Esophagus (tissue), 2 donors: ENCODE results near the gene ZNF408. TPM values are rescaled to one million over a fixed set of nuclear protein-coding genes. Genes with fewer than 3 reads are reported as not detected.

ENCODE experiments used
- H3K27ac ChIP-seq, 2 donors: one replicate each; pipeline ENCODE4 v1.5.1; 2013; ENCODE audit warnings: low read depth in 2 of 2, mild to moderate bottlenecking in 2 of 2, inconsistent platforms in 1 of 2, low read length in 1 of 2, moderate library complexity in 1 of 2
- H3K27me3 ChIP-seq, 2 donors: one replicate each; pipeline ENCODE4 v1.6.1; 2013; ENCODE audit warnings: low read length in 2 of 2, control low read depth in 1 of 2, mild to moderate bottlenecking in 1 of 2; ENCODE audit not compliant: insufficient read depth in 2 of 2, control insufficient read depth in 1 of 2
- H3K36me3 ChIP-seq, 2 donors: one replicate each; pipeline ENCODE4 v1.6.1; 2013; ENCODE audit warnings: low read length in 1 of 2; ENCODE audit not compliant: control insufficient read depth in 2 of 2, insufficient read depth in 2 of 2
- H3K4me1 ChIP-seq, 2 donors: one replicate each; pipeline ENCODE4 v1.6.1; 2013; ENCODE audit warnings: low read length in 1 of 2; ENCODE audit not compliant: control insufficient read depth in 2 of 2, insufficient read depth in 2 of 2
- H3K4me3 ChIP-seq, 2 donors: one replicate each; pipeline ENCODE4 v1.5.1; 2013; ENCODE audit warnings: low read length in 2 of 2, mild to moderate bottlenecking in 2 of 2, low read depth in 1 of 2, moderate library complexity in 1 of 2
- H3K9me3 ChIP-seq, 2 donors: one replicate each; pipeline ENCODE4 v1.6.1; 2013; ENCODE audit warnings: mild to moderate bottlenecking in 2 of 2, low read depth in 1 of 2, low read length in 1 of 2, moderate library complexity in 1 of 2; ENCODE audit not compliant: control insufficient read depth in 2 of 2, insufficient read depth in 1 of 2
- WGBS, 2 donors: extraction: QIAGEN DNeasy Blood & Tissue Kit; methylation state at CpG; one replicate each; pipeline ENCODE4 v1.1.7; 2013; 5-methylcytosine and 5-hydroxymethylcytosine counted together
- polyA plus RNA-seq, 2 donors: library from polyadenylated mRNA; stranded (reverse); fragments of 200-250 nt; gene quantifications; one replicate each; pipeline ENCODE4 v1.2.3, GENCODE V29; 2013
- donor health status: healthy with polysubstance abuse.
- donor health status: Bipolar disorder and iron deficiency.

Gene ZNF408
- polyA plus RNA-seq, 2 donors: 7.8 to 8.1 TPM

DNA sequence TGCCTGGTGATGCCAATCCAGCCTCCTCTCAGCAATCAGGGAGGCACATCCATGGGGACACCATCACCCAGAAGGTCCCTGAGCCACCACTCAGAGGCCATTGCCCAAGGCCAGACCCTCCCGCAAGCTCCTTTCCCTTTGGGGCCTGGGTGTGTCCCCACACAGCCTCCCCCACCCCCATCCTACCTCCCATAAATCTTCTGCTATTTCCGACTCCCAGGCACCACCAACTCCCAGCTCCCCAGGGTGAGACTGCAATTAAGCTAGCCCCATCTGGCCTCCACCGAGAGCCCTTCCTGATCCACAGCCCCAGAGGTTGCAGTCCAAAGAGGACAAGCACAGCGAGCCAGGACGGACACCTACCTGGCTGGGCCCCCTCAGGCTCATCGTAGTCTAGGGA is 6.8 kb upstream of the ZNF408 start:
- whole genome bisulfite sequencing, 2 donors: 80 to 81% methylated on average over 6 of the region's 6 CpGs
- Histone ChIP-seq H3K27me3 (no peaks in the 10 kb centered on the region), H3K9me3 (no peaks in the 10 kb centered on the region), H3K36me3 (peaks cover 5 to 25% of the 10 kb centered on the region in 2 donors), H3K4me1 (peaks cover 9 to 23% of the 10 kb centered on the region in 2 donors), H3K4me3 (no peak overlapping the region), H3K27ac (peak overlapping the region; percentile 80 to 96)

DNA sequence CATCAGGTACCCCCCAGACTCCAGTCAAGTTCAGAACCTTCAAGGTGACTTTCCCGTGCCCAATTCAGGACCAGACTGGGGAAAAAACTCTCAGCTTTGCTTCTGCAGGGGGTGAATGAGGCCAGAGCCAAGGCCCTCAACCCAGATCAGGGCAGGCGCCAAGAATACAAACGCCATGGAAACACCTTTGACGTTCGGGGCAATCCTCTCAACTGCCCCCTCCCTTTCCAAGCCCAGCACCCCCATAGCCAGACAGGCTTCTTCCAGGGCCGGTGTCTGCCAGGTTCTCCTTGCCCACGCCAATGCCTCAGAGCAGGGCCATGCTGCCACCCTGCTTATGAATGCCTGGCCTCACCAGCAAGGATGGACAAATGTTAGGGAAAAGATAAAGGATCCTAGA is 6.2 kb upstream of the ZNF408 start:
- Histone ChIP-seq H3K4me3 (no peak overlapping the region), H3K27ac (peak overlapping the region; percentile 80 to 96), H3K4me1 (peaks cover 9 to 25% of the 10 kb centered on the region in 2 donors), H3K9me3 (no peaks in the 10 kb centered on the region), H3K27me3 (no peaks in the 10 kb centered on the region), H3K36me3 (peaks cover 5 to 25% of the 10 kb centered on the region in 2 donors)
- WGBS, 2 donors: 83 to 92% methylated on average over 7 of the region's 7 CpGs

DNA sequence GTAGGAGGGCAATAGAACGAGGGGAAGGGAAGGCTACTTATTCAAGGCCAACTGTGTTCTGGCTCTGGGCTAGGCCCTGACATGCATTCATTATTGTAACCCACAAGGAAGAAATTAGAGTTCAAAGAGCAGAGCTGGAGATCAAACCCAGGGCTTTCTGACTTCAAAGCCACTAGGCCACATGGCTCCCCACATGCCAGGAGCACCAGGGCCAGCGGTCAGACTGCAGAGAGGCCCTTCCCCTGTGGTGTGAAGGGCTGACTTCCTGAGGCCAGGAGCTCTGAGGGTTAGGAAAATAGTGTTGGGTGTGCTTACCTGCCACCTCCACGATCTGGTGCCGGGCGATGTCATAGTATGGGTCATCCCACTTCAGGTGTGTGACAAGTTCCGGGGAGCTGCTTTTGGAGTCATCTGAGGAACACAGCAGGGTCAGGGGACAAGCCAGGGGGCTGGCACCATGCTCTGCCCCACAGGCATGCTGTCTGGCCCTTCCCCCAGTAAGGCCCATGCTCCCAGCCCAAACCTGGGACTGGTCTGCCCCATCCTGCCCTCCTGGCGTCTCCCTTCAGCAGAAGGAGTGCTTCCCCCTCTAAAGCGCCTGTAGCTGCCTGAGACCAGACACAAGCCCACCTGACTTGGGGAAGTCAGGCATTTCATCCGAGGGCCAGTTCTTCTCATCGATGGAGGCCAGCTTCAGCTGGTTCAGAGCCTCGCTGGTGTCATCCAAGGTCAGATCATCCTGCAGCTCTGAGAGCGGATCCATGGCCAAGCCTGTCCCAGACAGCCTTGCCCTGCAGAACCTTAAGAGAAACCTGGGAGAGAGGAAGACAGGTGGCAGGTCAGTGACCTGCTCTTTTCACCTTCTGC is 5.3 kb upstream of the ZNF408 start:
- peak overlapping the region; percentile 4 to 96 for H3K27ac ChIP-seq
- 87% methylated on average over 12 of the region's 12 CpGs for WGBS, 2 donors

GRCh38 chr11:46696212-46696558 is 4.6 kb upstream of the ZNF408 start:
- H3K27me3 ChIP-seq: no peaks in the 10 kb centered on the region
- no peaks in the 10 kb centered on the region for H3K9me3 ChIP-seq
- H3K4me1 ChIP-seq: peaks cover 9 to 25% of the 10 kb centered on the region in 2 donors
- no peak overlapping the region for H3K4me3 ChIP-seq
- peak overlapping the region; percentile 4 to 96 for H3K27ac ChIP-seq
- 55 to 57% methylated on average over 11 of the region's 11 CpGs for WGBS, 2 donors
- peaks cover 5 to 22% of the 10 kb centered on the region in 2 donors for H3K36me3 ChIP-seq

More for the DNA sequence above, 5.3 kb upstream of the ZNF408 start:
- Histone ChIP-seq H3K36me3 (peaks cover 5 to 23% of the 10 kb centered on the region in 2 donors), H3K27me3 (no peaks in the 10 kb centered on the region), H3K4me1 (peaks cover 9 to 25% of the 10 kb centered on the region in 2 donors), H3K9me3 (no peaks in the 10 kb centered on the region), H3K4me3 (no peak overlapping the region)

GRCh38 chr11:46697303-46697702 is 3.5 kb upstream of the ZNF408 start:
- H3K27me3 ChIP-seq: no peaks in the 10 kb centered on the region
- H3K36me3 ChIP-seq: peaks cover 3 to 20% of the 10 kb centered on the region in 2 donors
- H3K9me3 ChIP-seq: no peaks in the 10 kb centered on the region
- peak overlapping the region in 1 of 2 donors; percentile 70 for H3K27ac ChIP-seq
- H3K4me1 ChIP-seq: peaks cover 9 to 28% of the 10 kb centered on the region in 2 donors
- H3K4me3 ChIP-seq: no peak overlapping the region
- 58% methylated on average over 3 of the region's 3 CpGs for WGBS, 2 donors

DNA sequence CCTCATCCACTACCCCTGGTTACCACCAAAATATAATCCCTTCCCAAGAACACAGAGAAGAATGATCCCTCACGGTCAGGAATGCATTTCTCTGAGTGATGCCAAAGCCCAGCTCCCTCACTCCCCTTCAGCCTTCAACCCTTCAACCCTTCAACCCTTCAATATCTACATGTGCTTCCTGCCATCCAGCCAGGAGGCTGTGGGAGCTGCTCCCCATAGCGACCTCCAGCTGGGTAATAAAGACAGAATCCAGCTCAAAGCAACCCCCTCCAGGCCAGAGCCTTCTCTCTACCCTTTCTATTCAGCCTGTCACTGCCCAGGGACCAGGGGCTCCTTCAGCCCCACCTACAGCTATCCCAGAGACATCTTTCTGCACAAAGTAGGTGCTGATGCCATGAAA is 3.1 kb upstream of the ZNF408 start:
- WGBS, 2 donors: 56 to 58% methylated on average over 2 of the region's 2 CpGs
- Histone ChIP-seq H3K9me3 (no peaks in the 10 kb centered on the region), H3K4me3 (no peak overlapping the region), H3K36me3 (peaks cover 3 to 21% of the 10 kb centered on the region in 2 donors), H3K27ac (peak overlapping the region in 1 of 2 donors; percentile 70), H3K27me3 (no peaks in the 10 kb centered on the region), H3K4me1 (peaks cover 9 to 31% of the 10 kb centered on the region in 2 donors)

- Histone ChIP-seq H3K27ac (peak overlapping the region; percentile 20 to 75), H3K4me3 (peak overlapping the region in 1 of 2 donors; percentile 9), H3K36me3 (peaks cover 3 to 27% of the 10 kb centered on the region in 2 donors), H3K27me3 (no peaks in the 10 kb centered on the region), H3K4me1 (peaks cover 9 to 33% of the 10 kb centered on the region in 2 donors), H3K9me3 (no peaks in the 10 kb centered on the region)
- 56 to 78% methylated on average over 1 of the region's 1 CpG for WGBS, 2 donors
Measured at GRCh38 chr11:46698597-46698996, 2.2 kb upstream of the ZNF408 start.

- peak overlapping the region; percentile 85 to 94 for H3K4me3 ChIP-seq
- peaks cover 5 to 34% of the 10 kb centered on the region in 2 donors for H3K36me3 ChIP-seq
- peak overlapping the region; percentile 93 to 94 for H3K27ac ChIP-seq
- WGBS, 2 donors: 0 to 1% methylated on average over 29 of the region's 29 CpGs
- H3K9me3 ChIP-seq: no peaks in the 10 kb centered on the region
- no peaks in the 10 kb centered on the region for H3K27me3 ChIP-seq
- H3K4me1 ChIP-seq: peaks cover 3 to 25% of the 10 kb centered on the region in 2 donors
Measured at GRCh38 chr11:46701078-46701654, 335 bp downstream of the ZNF408 start.

GRCh38 chr11:46705070-46705688 is 4.3 kb downstream of the ZNF408 start:
- H3K4me1 ChIP-seq: peaks cover 0 to 8% of the 10 kb centered on the region in 2 donors
- no peak overlapping the region for H3K27ac ChIP-seq
- 96 to 97% methylated on average over 31 of the region's 31 CpGs for WGBS, 2 donors
- no peaks in the 10 kb centered on the region for H3K9me3 ChIP-seq
- no peak overlapping the region for H3K4me3 ChIP-seq
- peaks cover 10 to 39% of the 10 kb centered on the region in 2 donors for H3K36me3 ChIP-seq
- H3K27me3 ChIP-seq: no peaks in the 10 kb centered on the region
